ENCODE results near the gene ATP1A1.

ATP1A1 gene

DNA sequence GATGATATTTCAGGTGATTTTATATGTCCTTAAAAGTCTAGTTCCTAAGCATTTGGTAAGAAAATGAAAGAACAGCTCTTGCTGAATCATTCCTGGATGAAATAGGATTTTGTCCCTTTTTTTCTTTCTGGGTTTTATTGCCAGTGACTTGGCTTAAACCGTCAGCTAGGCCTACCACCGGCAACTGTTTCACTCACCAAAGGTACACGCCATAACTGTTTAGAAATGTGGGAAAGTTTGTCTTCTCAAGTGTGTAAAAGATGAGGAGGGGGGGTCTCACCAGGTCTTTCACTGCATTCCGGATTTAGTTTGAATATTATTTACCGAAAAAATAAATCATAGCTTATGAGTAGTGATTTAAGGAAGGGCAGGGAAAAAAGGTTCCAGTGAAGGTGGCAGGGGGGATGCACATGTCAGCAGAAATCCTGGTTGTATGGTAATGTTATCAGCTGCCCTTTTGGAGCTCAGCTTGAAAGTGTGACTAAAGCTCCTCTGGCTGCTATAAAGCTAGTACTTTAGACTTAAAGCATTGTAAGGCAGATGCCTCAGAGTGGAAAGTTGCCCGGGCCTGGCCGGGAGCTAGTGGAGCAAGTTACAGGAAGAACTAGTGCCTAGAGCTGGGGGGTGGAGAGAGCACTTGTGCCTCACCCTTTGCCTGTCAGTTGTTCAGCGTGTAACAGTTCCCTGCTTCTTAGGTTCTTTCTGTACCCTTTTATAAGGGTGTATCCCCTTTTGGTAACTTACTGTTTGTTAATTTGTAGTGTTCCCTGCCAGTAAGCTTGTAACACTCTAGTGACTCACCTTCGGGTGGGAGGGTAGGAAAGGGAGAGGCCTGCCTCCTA lies 3.1 kb downstream of the ATP1A1 start:
- no peak overlapping the region for H2BK15ac ChIP-seq (ENCODE audit: low read depth, poor library complexity, severe bottlenecking)
- H2BK5ac ChIP-seq (ENCODE audit: low read depth, low read length, poor library complexity, severe bottlenecking): no peak overlapping the region
- H2AFZ ChIP-seq (ENCODE audit: low read depth, low read length): no peak overlapping the region
- H3K23ac ChIP-seq (ENCODE audit: low read length in 2 of 2): no peak overlapping the region
- peak overlapping the region; percentile 35 for H3K4me2 ChIP-seq (ENCODE audit: low read length, poor library complexity, severe bottlenecking)
- peak overlapping the region in 1 of 2 experiments; percentile 94 for H3K4me3 ChIP-seq (ENCODE audit: insufficient read depth in 1 of 2, low read depth in 1 of 2, low read length in 2 of 2)
- H3K18ac ChIP-seq (ENCODE audit: low read depth in 1 of 2, low read length in 2 of 2): peak overlapping the region in 1 of 2 experiments; percentile 44
- H2BK120ac ChIP-seq (ENCODE audit: low read depth, low read length): peak overlapping the region; percentile 43
- H2AK5ac ChIP-seq (ENCODE audit: low read length, severe bottlenecking): peak overlapping the region; percentile 56
- H3K27ac ChIP-seq (ENCODE audit: low read length, poor library complexity, severe bottlenecking): peak overlapping the region; percentile 84
- H3K79me1 ChIP-seq (replicated peaks; ENCODE audit: low read length, poor library complexity, severe bottlenecking): peaks cover 6% of the 10 kb centered on the region
- peak overlapping the region; percentile 94 for H3K9ac ChIP-seq (ENCODE audit: low read length)
- H3K4me1 ChIP-seq (ENCODE audit: control insufficient read depth, insufficient read depth, low read depth, low read length): peaks cover 18% of the 10 kb centered on the region
- no peaks in the 10 kb centered on the region for H3K9me3 ChIP-seq (ENCODE audit: control insufficient read depth, low read length)
- no peak overlapping the region for H3K4ac ChIP-seq (ENCODE audit: low read depth in 1 of 2, low read length in 2 of 2)
- peaks cover 0 to 4% of the 10 kb centered on the region in 2 experiments for H3K36me3 ChIP-seq (ENCODE audit: control insufficient read depth in 1 of 2, insufficient read depth in 2 of 2, low read depth in 1 of 2, low read length in 2 of 2)
- H2BK12ac ChIP-seq (ENCODE audit: low read length in 2 of 2): peak overlapping the region in 1 of 2 experiments; percentile 33
- no peak overlapping the region for H4K91ac ChIP-seq (ENCODE audit: low read length)
- peak overlapping the region; percentile 46 for H4K8ac ChIP-seq (ENCODE audit: low read length)
- peak; percentile 79 for DNase-seq
- 42% methylated on average over 7 of the region's 9 CpGs for WGBS
- no peaks in the 10 kb centered on the region for H3K27me3 ChIP-seq (ENCODE audit: control insufficient read depth in 1 of 2, insufficient read depth in 1 of 2, low read length in 2 of 2)
- H3K14ac ChIP-seq (ENCODE audit: low read length in 2 of 2): no peak overlapping the region

DNA sequence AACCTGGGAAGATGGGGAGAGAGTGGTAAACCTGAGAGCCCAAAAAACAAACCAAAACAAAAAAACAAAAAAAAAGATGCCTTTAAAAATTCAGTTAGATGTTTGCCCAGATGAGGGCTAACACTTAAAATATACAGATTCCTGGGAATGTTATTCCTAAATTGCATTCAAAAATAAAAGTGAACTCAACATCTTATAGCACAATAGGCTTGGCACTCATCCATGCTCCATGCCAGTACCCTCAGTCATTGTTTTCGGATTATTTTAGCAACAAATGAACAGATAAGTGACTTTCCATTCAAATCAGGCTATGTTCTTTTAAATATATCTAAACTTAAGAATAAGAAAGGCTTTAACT lies 3.7 kb downstream of the ATP1A1 start:
- H3K9ac ChIP-seq (ENCODE audit: low read length): peak overlapping the region; percentile 94
- no peak overlapping the region for H3K18ac ChIP-seq (ENCODE audit: low read depth in 1 of 2, low read length in 2 of 2)
- H2AFZ ChIP-seq (ENCODE audit: low read depth, low read length): no peak overlapping the region
- peaks cover 6% of the 10 kb centered on the region for H3K79me1 ChIP-seq (replicated peaks; ENCODE audit: low read length, poor library complexity, severe bottlenecking)
- H3K4me1 ChIP-seq (ENCODE audit: control insufficient read depth, insufficient read depth, low read depth, low read length): peaks cover 18% of the 10 kb centered on the region
- H3K36me3 ChIP-seq (ENCODE audit: control insufficient read depth in 1 of 2, insufficient read depth in 2 of 2, low read depth in 1 of 2, low read length in 2 of 2): peaks cover 0 to 4% of the 10 kb centered on the region in 2 experiments
- H2BK15ac ChIP-seq (ENCODE audit: low read depth, poor library complexity, severe bottlenecking): no peak overlapping the region
- no peak overlapping the region for H2BK5ac ChIP-seq (ENCODE audit: low read depth, low read length, poor library complexity, severe bottlenecking)
- peak; percentile 11 for DNase-seq
- WGBS: no CpG with 5 or more reads among the region's 1 CpG
- no peak overlapping the region for H2BK120ac ChIP-seq (ENCODE audit: low read depth, low read length)
- H2BK12ac ChIP-seq (ENCODE audit: low read length in 2 of 2): no peak overlapping the region
- H3K4ac ChIP-seq (ENCODE audit: low read depth in 1 of 2, low read length in 2 of 2): no peak overlapping the region
- H3K27ac ChIP-seq (ENCODE audit: low read length, poor library complexity, severe bottlenecking): peak overlapping the region; percentile 84
- H3K23ac ChIP-seq (ENCODE audit: low read length in 2 of 2): no peak overlapping the region
- no peak overlapping the region for H4K91ac ChIP-seq (ENCODE audit: low read length)
- H3K4me2 ChIP-seq (ENCODE audit: low read length, poor library complexity, severe bottlenecking): peak overlapping the region; percentile 35
- H2AK5ac ChIP-seq (ENCODE audit: low read length, severe bottlenecking): no peak overlapping the region
- H3K4me3 ChIP-seq (ENCODE audit: insufficient read depth in 1 of 2, low read depth in 1 of 2, low read length in 2 of 2): peak overlapping the region in 1 of 2 experiments; percentile 94
- no peak overlapping the region for H3K14ac ChIP-seq (ENCODE audit: low read length in 2 of 2)
- H4K8ac ChIP-seq (ENCODE audit: low read length): no peak overlapping the region
- H3K27me3 ChIP-seq (ENCODE audit: control insufficient read depth in 1 of 2, insufficient read depth in 1 of 2, low read length in 2 of 2): no peaks in the 10 kb centered on the region
- no peaks in the 10 kb centered on the region for H3K9me3 ChIP-seq (ENCODE audit: control insufficient read depth, low read length)

DNA sequence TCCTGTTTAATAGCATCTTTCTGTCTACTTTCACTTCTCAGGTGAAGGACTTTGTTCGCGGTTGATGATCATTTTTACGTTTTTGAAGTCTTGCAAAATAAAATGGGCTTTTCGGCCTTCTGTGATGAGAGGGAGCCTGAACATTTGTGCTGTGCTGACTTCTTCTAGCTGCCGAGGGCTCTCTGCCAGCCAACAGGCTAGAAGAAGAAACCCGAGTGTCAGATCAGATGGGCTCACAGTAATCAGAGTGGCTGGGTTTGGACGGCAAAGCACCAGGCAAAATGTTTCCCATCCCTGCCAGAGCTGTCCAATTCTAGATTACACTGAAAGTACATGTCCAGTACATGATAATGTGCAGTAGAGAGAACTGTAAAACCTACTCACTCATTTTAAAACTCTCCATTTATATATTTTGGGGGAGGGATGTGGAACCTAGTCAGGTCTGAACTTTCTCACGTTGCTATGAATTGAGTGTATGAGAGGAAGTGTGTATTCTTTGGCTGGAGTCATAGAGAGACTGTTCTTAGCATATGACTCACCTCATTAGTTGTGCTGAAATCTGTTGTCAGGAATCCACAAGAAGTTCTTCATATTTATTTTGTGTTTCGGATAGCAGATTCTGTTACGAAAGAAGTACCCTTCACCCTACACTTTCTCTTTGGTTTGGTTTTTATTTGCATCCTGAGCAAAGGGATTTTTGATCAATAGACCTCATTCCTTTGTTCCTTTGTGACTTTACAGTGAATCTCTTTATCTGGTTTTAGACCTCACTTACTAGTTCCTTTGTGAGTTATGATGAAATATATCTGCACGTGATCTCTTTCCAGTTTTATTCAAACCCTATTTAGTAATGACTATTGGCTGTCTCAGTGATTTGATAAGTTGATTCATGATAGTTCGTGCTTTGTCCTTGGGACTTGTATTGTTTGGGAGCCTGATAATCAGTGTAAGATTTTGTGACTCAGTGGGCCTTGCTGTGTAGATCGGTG lies 4.8 kb downstream of the ATP1A1 start:
- Histone ChIP-seq H3K18ac (ENCODE audit: low read depth in 1 of 2, low read length in 2 of 2) (peak overlapping the region in 1 of 2 experiments; percentile 16), H2BK15ac (ENCODE audit: low read depth, poor library complexity, severe bottlenecking) (peak overlapping the region; percentile 63), H3K79me1 (replicated peaks; ENCODE audit: low read length, poor library complexity, severe bottlenecking) (peaks cover 7% of the 10 kb centered on the region), H2AFZ (ENCODE audit: low read depth, low read length) (no peak overlapping the region), H2BK120ac (ENCODE audit: low read depth, low read length) (no peak overlapping the region), H3K4me1 (ENCODE audit: control insufficient read depth, insufficient read depth, low read depth, low read length) (peaks cover 14% of the 10 kb centered on the region), H3K23ac (ENCODE audit: low read length in 2 of 2) (no peak overlapping the region), H4K8ac (ENCODE audit: low read length) (no peak overlapping the region), H2BK12ac (ENCODE audit: low read length in 2 of 2) (peak overlapping the region in 1 of 2 experiments; percentile 57), H3K4me2 (ENCODE audit: low read length, poor library complexity, severe bottlenecking) (peak overlapping the region; percentile 55), H3K14ac (ENCODE audit: low read length in 2 of 2) (peak overlapping the region in 1 of 2 experiments; percentile 51), H3K36me3 (ENCODE audit: control insufficient read depth in 1 of 2, insufficient read depth in 2 of 2, low read depth in 1 of 2, low read length in 2 of 2) (peaks cover 0 to 4% of the 10 kb centered on the region in 2 experiments), H2BK5ac (ENCODE audit: low read depth, low read length, poor library complexity, severe bottlenecking) (no peak overlapping the region), H2AK5ac (ENCODE audit: low read length, severe bottlenecking) (peak overlapping the region; percentile 95), H3K9ac (ENCODE audit: low read length) (peak overlapping the region; percentile 94), H3K27ac (ENCODE audit: low read length, poor library complexity, severe bottlenecking) (peak overlapping the region; percentile 66), H3K4ac (ENCODE audit: low read depth in 1 of 2, low read length in 2 of 2) (peak overlapping the region; percentile 1 to 67), H3K4me3 (ENCODE audit: insufficient read depth in 1 of 2, low read depth in 1 of 2, low read length in 2 of 2) (peak overlapping the region in 1 of 2 experiments; percentile 94), H3K27me3 (ENCODE audit: control insufficient read depth in 1 of 2, insufficient read depth in 1 of 2, low read length in 2 of 2) (no peaks in the 10 kb centered on the region), H3K9me3 (ENCODE audit: control insufficient read depth, low read length) (no peaks in the 10 kb centered on the region), H4K91ac (ENCODE audit: low read length) (peak overlapping the region; percentile 66)
- peak; percentile 93 for DNase-seq
- 68% methylated on average over 10 of the region's 13 CpGs for WGBS

All from mesenchymal stem cell (in vitro differentiated cells and primary cell).